Keratinocyte (primary cell): ENCODE data around the gene SLAMF8. TPM values are rescaled to one million over a fixed set of nuclear protein-coding genes. Genes with fewer than 3 reads are reported as not detected.

ENCODE experiments used
- DNase-seq: peaks from one replicate; pipeline ENCODE4 v3.0.0-alpha.2; 2011; ENCODE audit warnings: low read depth, missing footprints, low spot score
- FAIRE-seq: peaks from 2 replicates; lab custom pipeline; 2011; peaks lifted over from hg19 to GRCh38; lab: Jason Lieb, UNC
- H2AFZ ChIP-seq: 2 replicates; pipeline ENCODE4 v1.6.0; 2012; ENCODE audit warnings: low read length, control low read depth, inconsistent platforms; ENCODE audit not compliant: control insufficient read depth
- H3K27ac ChIP-seq: 2 replicates; pipeline ENCODE4 v1.5.1; 2011; ENCODE audit warnings: low read length; ENCODE audit not compliant: control insufficient read depth, insufficient read depth
- H3K27me3 ChIP-seq: 3 replicates; pipeline ENCODE4 v1.6.0; 2011; ENCODE audit warnings: low read length; ENCODE audit not compliant: control insufficient read depth, insufficient read depth; ENCODE audit errors: extremely low read depth
- H3K36me3 ChIP-seq, 2 experiments: 2 replicates in 1 of 2; 3 replicates in 1 of 2; pipeline ENCODE4 v1.5.1; 2011; ENCODE audit warnings: low read length in 2 of 2, mild to moderate bottlenecking in 1 of 2; ENCODE audit not compliant: control insufficient read depth in 2 of 2, insufficient read depth in 2 of 2; ENCODE audit errors: extremely low read depth in 1 of 2
- H3K4me1 ChIP-seq: 3 replicates; pipeline ENCODE4 v1.5.1; 2011; ENCODE audit warnings: low read length; ENCODE audit not compliant: control insufficient read depth, insufficient read depth; ENCODE audit errors: extremely low read depth
- H3K4me2 ChIP-seq: 3 replicates; pipeline ENCODE4 v1.6.0; 2011; ENCODE audit warnings: low read depth, low read length; ENCODE audit not compliant: control insufficient read depth, insufficient read depth; ENCODE audit errors: extremely low read depth
- H3K4me3 ChIP-seq, 3 experiments: fragments of 200-600 bp in 1 of 3; sonication (generic) in 1 of 3; 2 replicates in 2 of 3; 3 replicates in 1 of 3; pipeline ENCODE4 v1.5.1; 2011 to 2016; ENCODE audit warnings: low read length in 3 of 3, mild to moderate bottlenecking in 3 of 3, control low read depth in 2 of 3, inconsistent platforms in 1 of 3, low read depth in 1 of 3, mixed read lengths in 1 of 3, mixed run types in 1 of 3, moderate library complexity in 1 of 3; ENCODE audit not compliant: control insufficient read depth in 2 of 3, insufficient read depth in 2 of 3; ENCODE audit errors: extremely low read depth in 1 of 3
- H3K79me2 ChIP-seq: 2 replicates; pipeline ENCODE4 v1.6.0; 2012; ENCODE audit warnings: low read length; ENCODE audit not compliant: control insufficient read depth, insufficient read depth
- H3K9ac ChIP-seq: 3 replicates; pipeline ENCODE4 v1.6.0; 2011; ENCODE audit warnings: low read length; ENCODE audit not compliant: control insufficient read depth, insufficient read depth; ENCODE audit errors: extremely low read depth
- H3K9me1 ChIP-seq: 3 replicates; pipeline ENCODE4 v1.6.0; 2011; ENCODE audit warnings: low read length; ENCODE audit not compliant: control insufficient read depth, insufficient read depth; ENCODE audit errors: extremely low read depth
- H3K9me3 ChIP-seq: 2 replicates; pipeline ENCODE4 v1.5.1; 2012; ENCODE audit warnings: low read depth, low read length; ENCODE audit not compliant: control insufficient read depth
- H4K20me1 ChIP-seq: 3 replicates; pipeline ENCODE4 v1.6.0; 2011; ENCODE audit warnings: low read length; ENCODE audit not compliant: control insufficient read depth, insufficient read depth; ENCODE audit errors: extremely low read depth
- CTCF ChIP-seq, 3 experiments: IDR thresholded peaks in 1 of 3; conservative IDR thresholded peaks in 1 of 3; optimal IDR thresholded peaks in 1 of 3; 2 replicates in 2 of 3; 3 replicates in 1 of 3; pipeline versions ENCODE3 to v1.5.1; 2011; ENCODE audit warnings: low read length in 3 of 3, mild to moderate bottlenecking in 3 of 3, moderate library complexity in 2 of 3, control low read depth in 1 of 3, inconsistent platforms in 1 of 3; ENCODE audit not compliant: insufficient read depth in 2 of 3; ENCODE audit errors: extremely low read depth in 1 of 3
- EZH2 ChIP-seq: IDR thresholded peaks from one replicate; pipeline ENCODE4 v1.6.1; 2012; ENCODE audit warnings: inconsistent platforms, mild to moderate bottlenecking, low read length, moderate library complexity
- dilution Hi-C: fragments of 300-500 bp; cut with MboI; formaldehyde crosslinking; loops from one replicate; pipeline ENCODE4 v1.7.0; 2020; ENCODE audit warnings: low sequenced_read_pairs; ENCODE audit not compliant: extremely low pct_ligation_motif_present
- polyA plus RNA-seq, 5 experiments: library from polyadenylated mRNA; depleted of rRNA in 3 of 5; stranded (reverse) in 3 of 5; stranded (forward) in 1 of 5; unstranded in 1 of 5; fragments of >200 nt; gene quantifications; 1 replicate in 1 of 5; 2 replicates in 3 of 5; 3 replicates in 1 of 5; pipeline versions ENCODE4 v1.2.1 to v1.2.3, GENCODE V29; 2011 to 2012; ENCODE audit warnings: missing spikeins in 2 of 5, low read depth in 1 of 5, low replicate concordance in 1 of 5

Gene SLAMF8
- polyA plus RNA-seq, 1 donor (not counting 4 experiments of a cell fraction or from before 2014, with no cell fraction given) = not detected

- no peak overlapping the region for H2AFZ ChIP-seq
- DNase-seq (no peak), FAIRE-seq (no peak)
- H4K20me1 ChIP-seq = no peaks in the 10 kb centered on the region
- TF ChIP-seq CTCF (optimal IDR thresholded peaks at IDR 0.05 in 1 of 3, IDR thresholded peaks at IDR 0.05 in 1 of 3, conservative IDR thresholded peaks at IDR 0.05 in 1 of 3; ENCODE audit: extremely low read depth in 1 of 3, insufficient read depth in 2 of 3, low read length in 3 of 3) (no peak), EZH2 (no peak)
- no peaks in the 10 kb centered on the region for H3K27me3 ChIP-seq
- H3K4me3 ChIP-seq = no peak overlapping the region
- no peaks in the 10 kb centered on the region for H3K9me1 ChIP-seq
- H3K36me3 ChIP-seq = no peaks in the 10 kb centered on the region
- H3K4me2 ChIP-seq = no peak overlapping the region
- no peak overlapping the region for H3K9ac ChIP-seq
- H3K4me1 ChIP-seq = peaks cover under 1% of the 10 kb centered on the region
- dilution Hi-C loops = no loop called here
- H3K27ac ChIP-seq = no peak overlapping the region
- H3K79me2 ChIP-seq = no peaks in the 10 kb centered on the region
- no peaks in the 10 kb centered on the region for H3K9me3 ChIP-seq
Observed at GRCh38 chr1:159835356-159835755, 8.7 kb downstream of the SLAMF8 start.

- no peak overlapping the region for H3K4me2 ChIP-seq
- H3K27ac ChIP-seq = no peak overlapping the region
- no peak overlapping the region for H2AFZ ChIP-seq
- dilution Hi-C loops = no loop called here
- H4K20me1 ChIP-seq = no peaks in the 10 kb centered on the region
- DNase-seq (no peak), FAIRE-seq (no peak)
- no peaks in the 10 kb centered on the region for H3K9me3 ChIP-seq
- TF ChIP-seq EZH2 = no peak
- peak in 1 of 3 experiments; percentile 25 for TF ChIP-seq CTCF (optimal IDR thresholded peaks at IDR 0.05 in 1 of 3, IDR thresholded peaks at IDR 0.05 in 1 of 3, conservative IDR thresholded peaks at IDR 0.05 in 1 of 3; ENCODE audit: extremely low read depth in 1 of 3, insufficient read depth in 2 of 3, low read length in 3 of 3)
- no peaks in the 10 kb centered on the region for H3K36me3 ChIP-seq
- H3K9ac ChIP-seq = no peak overlapping the region
- no peaks in the 10 kb centered on the region for H3K4me1 ChIP-seq
- no peaks in the 10 kb centered on the region for H3K27me3 ChIP-seq
- no peak overlapping the region for H3K4me3 ChIP-seq
- no peaks in the 10 kb centered on the region for H3K79me2 ChIP-seq
- H3K9me1 ChIP-seq = no peaks in the 10 kb centered on the region
Observed at GRCh38 chr1:159835862-159836525, 9.3 kb downstream of the SLAMF8 start.
